HPDE6-E6E7 (cell line): ENCODE results near the gene MYBPC1.
"Not testable (repeated sequence)": the region's sequence is repeated elsewhere in the genome, so short reads cannot be mapped to it uniquely, and the experiment has no call there.

Experiments
- DNase-seq: peaks from one replicate; pipeline ENCODE4 v3.0.0; 2011; ENCODE audit warnings: missing footprints; ENCODE audit errors: extremely low spot score

MYBPC1 gene

GRCh38 chr12:101733166-101733565 is 138.4 kb downstream of the MYBPC1 start:
- DNase-seq = no peak

DNA sequence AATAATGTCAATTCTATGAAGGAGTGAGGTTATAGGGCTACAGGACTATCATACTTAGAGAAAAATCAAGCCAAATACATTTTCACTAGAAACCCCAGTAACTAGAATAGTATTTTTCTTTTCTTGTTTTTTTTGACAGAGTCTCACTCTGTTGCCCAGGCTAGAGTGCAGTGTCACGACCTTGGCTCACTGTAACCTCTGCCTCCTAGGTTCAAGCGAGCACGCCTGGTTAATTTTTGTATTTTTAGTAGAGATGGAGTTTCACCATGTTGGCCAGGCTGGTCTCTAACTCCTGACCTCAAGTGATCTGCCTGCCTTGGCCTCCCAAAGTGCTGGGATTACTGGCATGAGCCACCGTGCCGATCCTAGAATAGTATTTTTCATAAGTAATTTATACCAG is 139.7 kb downstream of the MYBPC1 start:
- DNase-seq = not testable (repeated sequence)
